Central memory CD8-positive, alpha-beta T cell (primary cell): Measurements from ENCODE around the gene VASN.
A peak's percentile ranks its signal among the peaks of the same experiment; 100 is the strongest.

Source experiments
- ATAC-seq: fragments of 150-1000 bp; cut with Tn5 transposase; replicated peaks from 2 replicates; pipeline ENCODE4 v1.10.0; 2022; ENCODE audit warnings: mild to moderate bottlenecking, moderate FRiP score, moderate number of reproducible peaks; ENCODE audit not compliant: poor library complexity, severe bottlenecking; ENCODE audit errors: extremely low read depth
- DNase-seq, 2 donors: peaks; one replicate each; pipeline ENCODE4 v3.0.0; 2021; ENCODE audit warnings: low spot score in 2 of 2
- H3K27ac Mint-ChIP-seq: one replicate; pipeline ENCODE4 v1.8.0; 2022; ENCODE audit warnings: low read depth, mild to moderate bottlenecking, moderate library complexity, mixed read lengths
- H3K27me3 Mint-ChIP-seq: one replicate; pipeline ENCODE4 v1.8.0; 2022; ENCODE audit warnings: mixed read lengths
- H3K36me3 Mint-ChIP-seq: one replicate; pipeline ENCODE4 v1.8.0; 2022; ENCODE audit warnings: mild to moderate bottlenecking, moderate library complexity, mixed read lengths; ENCODE audit not compliant: insufficient read depth
- H3K4me1 Mint-ChIP-seq: one replicate; pipeline ENCODE4 v1.8.0; 2022; ENCODE audit warnings: mixed read lengths
- H3K4me3 Mint-ChIP-seq: one replicate; pipeline ENCODE4 v1.8.0; 2022; ENCODE audit warnings: mild to moderate bottlenecking, moderate library complexity, mixed read lengths
- H3K9me3 Mint-ChIP-seq: one replicate; pipeline ENCODE4 v1.8.0; 2022; ENCODE audit warnings: mixed read lengths

Gene VASN

DNA sequence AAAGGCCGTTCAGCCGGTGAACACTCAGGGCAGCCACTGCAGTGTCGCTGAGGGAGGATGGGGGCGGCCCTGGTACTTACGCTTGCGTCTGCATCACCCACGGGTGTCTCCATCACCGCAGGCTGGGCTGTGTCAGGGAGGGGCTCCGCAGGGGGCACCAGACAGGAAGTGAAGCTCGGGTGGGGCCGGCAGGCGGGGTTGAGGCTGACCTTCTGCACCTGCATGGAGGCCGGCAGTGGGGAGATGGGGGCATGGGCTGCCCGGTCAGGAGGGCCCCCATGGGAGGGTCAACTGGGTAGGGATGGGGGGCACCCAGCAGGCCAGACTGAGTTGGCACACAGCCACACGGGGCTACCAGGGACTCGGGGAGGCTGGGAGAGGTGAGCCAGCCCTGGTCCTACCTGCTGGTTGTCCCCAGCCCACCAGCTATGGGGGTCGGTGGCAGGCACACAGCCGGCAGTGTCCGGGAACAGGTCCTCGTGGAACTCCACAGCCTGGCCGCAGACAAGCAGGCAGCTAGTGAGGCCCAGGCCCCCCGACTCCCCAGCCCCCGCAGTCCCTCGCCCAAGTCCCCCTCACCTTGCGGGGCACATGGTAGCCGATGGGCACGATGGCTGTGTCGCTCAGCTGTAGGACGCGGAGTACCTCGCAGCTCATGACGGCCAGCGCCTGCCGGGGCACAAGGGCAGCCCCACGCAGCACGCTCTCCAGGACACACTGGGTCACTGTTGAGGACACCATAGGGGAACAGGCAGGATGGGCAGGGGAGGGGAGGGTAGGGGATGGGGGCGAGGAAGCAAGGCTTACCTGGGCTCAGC is 7.2 kb upstream of the VASN start:
- Mint-ChIP-seq H3K27me3 (no peaks in the 10 kb centered on the region), H3K36me3 (peaks cover 36% of the 10 kb centered on the region), H3K4me3 (no peak overlapping the region), H3K4me1 (peaks cover 4% of the 10 kb centered on the region), H3K9me3 (no peaks in the 10 kb centered on the region), H3K27ac (no peak overlapping the region)
- ATAC-seq (no peak), DNase-seq (no peak)

DNA sequence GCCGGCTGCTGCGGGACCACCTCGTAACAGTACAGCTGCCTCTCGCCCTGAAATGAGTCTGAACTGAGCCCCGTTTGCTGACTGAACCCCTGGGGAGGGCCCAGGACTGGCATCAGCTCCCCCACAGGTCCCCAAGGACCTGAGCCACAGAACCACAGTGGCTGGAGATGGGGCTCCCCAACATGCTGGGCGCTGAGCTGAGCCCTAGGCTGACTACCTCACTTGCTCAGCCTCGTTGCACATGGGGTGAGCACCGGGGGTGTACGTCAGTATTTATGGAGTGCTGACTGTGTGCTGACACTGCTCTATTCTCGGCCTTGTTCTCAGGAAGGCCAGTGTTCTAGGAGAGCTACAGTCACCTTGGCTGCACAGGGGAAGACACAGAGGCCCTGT is 6.6 kb upstream of the VASN start:
- ATAC-seq (no peak), DNase-seq (no peak)
- Mint-ChIP-seq H3K4me1 (peaks cover 4% of the 10 kb centered on the region), H3K4me3 (no peak overlapping the region), H3K27ac (no peak overlapping the region), H3K36me3 (peaks cover 34% of the 10 kb centered on the region), H3K27me3 (no peaks in the 10 kb centered on the region), H3K9me3 (no peaks in the 10 kb centered on the region)

DNA sequence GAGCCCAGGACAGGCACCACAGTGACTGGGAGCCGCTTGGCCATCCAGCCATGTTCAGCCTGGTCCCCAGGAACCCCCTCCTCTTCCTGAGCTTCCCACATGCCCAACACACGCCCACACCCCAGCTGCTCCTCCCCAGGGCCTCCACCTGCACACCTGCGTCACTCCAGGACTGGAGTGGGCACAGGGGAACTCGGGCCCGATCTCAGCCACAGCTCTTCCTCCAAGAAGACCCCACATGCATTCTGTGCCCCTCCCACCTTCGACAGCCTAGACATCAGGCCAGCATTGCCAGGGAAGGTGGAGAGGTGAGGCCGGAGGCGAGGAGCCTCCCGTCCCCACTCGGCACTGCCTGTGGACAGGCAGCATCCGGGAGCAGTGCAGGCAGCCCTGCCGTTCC is 6.0 kb upstream of the VASN start:
- Mint-ChIP-seq H3K36me3 (peaks cover 31% of the 10 kb centered on the region), H3K4me1 (peaks cover 4% of the 10 kb centered on the region), H3K4me3 (no peak overlapping the region), H3K27ac (no peak overlapping the region), H3K9me3 (no peaks in the 10 kb centered on the region), H3K27me3 (no peaks in the 10 kb centered on the region)
- ATAC-seq (no peak), DNase-seq (no peak)

GRCh38 chr16:4366016-4366415 is 5.6 kb upstream of the VASN start:
- no peaks in the 10 kb centered on the region for H3K9me3 Mint-ChIP-seq
- no peaks in the 10 kb centered on the region for H3K27me3 Mint-ChIP-seq
- H3K27ac Mint-ChIP-seq = peak overlapping the region; percentile 85
- DNase-seq (no peak), ATAC-seq (no peak)
- H3K4me3 Mint-ChIP-seq = no peak overlapping the region
- peaks cover 31% of the 10 kb centered on the region for H3K36me3 Mint-ChIP-seq
- peaks cover 4% of the 10 kb centered on the region for H3K4me1 Mint-ChIP-seq

GRCh38 chr16:4367393-4367856 is 4.2 kb upstream of the VASN start:
- no peak for DNase-seq
- Mint-ChIP-seq H3K36me3 (peaks cover 28% of the 10 kb centered on the region), H3K9me3 (no peaks in the 10 kb centered on the region), H3K4me3 (no peak overlapping the region), H3K27me3 (no peaks in the 10 kb centered on the region), H3K27ac (no peak overlapping the region), H3K4me1 (peaks cover 4% of the 10 kb centered on the region)
- ATAC-seq = no peak

- Mint-ChIP-seq H3K4me3 (no peak overlapping the region), H3K9me3 (no peaks in the 10 kb centered on the region), H3K27me3 (no peaks in the 10 kb centered on the region), H3K27ac (no peak overlapping the region), H3K4me1 (peaks cover 10% of the 10 kb centered on the region), H3K36me3 (peaks cover 18% of the 10 kb centered on the region)
- ATAC-seq (no peak), DNase-seq (no peak)
Measured at GRCh38 chr16:4369007-4369733, 2.5 kb upstream of the VASN start.

- peaks cover 14% of the 10 kb centered on the region for H3K36me3 Mint-ChIP-seq
- ATAC-seq = no peak
- no peaks in the 10 kb centered on the region for H3K9me3 Mint-ChIP-seq
- no peak for DNase-seq
- H3K4me3 Mint-ChIP-seq = no peak overlapping the region
- H3K27ac Mint-ChIP-seq = no peak overlapping the region
- H3K27me3 Mint-ChIP-seq = no peaks in the 10 kb centered on the region
- peaks cover 10% of the 10 kb centered on the region for H3K4me1 Mint-ChIP-seq
Measured at GRCh38 chr16:4370151-4370550, 1.5 kb upstream of the VASN start.

DNA sequence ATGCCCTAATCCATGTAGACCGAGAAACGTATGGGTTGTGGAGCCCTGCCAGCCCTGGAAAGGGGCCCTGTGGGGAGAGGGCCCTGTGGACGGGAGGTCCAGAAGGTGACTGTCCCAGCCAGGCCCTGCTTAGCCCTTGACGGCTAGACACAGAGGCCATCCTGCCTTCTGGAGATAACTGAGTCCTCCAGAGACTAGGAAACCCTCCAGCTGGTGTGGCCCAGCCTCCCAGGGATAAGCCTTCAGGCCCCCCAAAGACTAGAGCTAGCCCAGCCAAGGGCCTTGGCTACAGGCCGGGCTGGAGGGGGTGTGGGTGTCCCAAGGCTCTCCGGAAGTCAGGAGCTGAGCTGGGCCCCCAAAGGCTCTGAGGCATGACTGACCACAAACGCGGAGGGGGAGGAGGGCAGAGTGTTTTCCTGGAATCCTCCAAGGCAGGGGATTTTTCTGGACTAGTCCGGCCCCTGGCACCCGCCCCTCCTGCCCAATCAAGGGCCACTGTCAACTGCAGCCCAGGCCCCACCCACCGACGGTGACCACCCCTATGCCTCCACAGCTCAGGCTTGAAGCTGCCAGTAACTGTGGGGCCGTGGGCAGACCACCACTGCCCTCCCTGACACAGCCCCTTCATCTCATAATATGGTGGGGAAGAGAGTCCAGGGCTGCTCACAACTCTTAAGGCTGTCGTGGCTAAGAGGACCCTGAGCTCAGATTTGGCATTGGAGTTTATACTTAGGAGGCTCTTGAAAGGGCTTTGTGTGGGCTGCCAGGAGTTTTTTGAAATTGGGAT is 885 bp upstream of the VASN start:
- Mint-ChIP-seq H3K4me1 (peaks cover 15% of the 10 kb centered on the region), H3K27me3 (no peaks in the 10 kb centered on the region), H3K9me3 (no peaks in the 10 kb centered on the region), H3K4me3 (peak overlapping the region; percentile 74), H3K36me3 (peaks cover 15% of the 10 kb centered on the region), H3K27ac (no peak overlapping the region)
- ATAC-seq (no peak), DNase-seq (no peak)

- Mint-ChIP-seq H3K36me3 (peaks cover 11% of the 10 kb centered on the region), H3K27me3 (no peaks in the 10 kb centered on the region), H3K27ac (peak overlapping the region; percentile 35), H3K9me3 (no peaks in the 10 kb centered on the region), H3K4me1 (peaks cover 17% of the 10 kb centered on the region), H3K4me3 (peak overlapping the region; percentile 74)
- ATAC-seq = peak; percentile 70
- no peak for DNase-seq
Measured at GRCh38 chr16:4372001-4372577, 441 bp downstream of the VASN start.

DNA sequence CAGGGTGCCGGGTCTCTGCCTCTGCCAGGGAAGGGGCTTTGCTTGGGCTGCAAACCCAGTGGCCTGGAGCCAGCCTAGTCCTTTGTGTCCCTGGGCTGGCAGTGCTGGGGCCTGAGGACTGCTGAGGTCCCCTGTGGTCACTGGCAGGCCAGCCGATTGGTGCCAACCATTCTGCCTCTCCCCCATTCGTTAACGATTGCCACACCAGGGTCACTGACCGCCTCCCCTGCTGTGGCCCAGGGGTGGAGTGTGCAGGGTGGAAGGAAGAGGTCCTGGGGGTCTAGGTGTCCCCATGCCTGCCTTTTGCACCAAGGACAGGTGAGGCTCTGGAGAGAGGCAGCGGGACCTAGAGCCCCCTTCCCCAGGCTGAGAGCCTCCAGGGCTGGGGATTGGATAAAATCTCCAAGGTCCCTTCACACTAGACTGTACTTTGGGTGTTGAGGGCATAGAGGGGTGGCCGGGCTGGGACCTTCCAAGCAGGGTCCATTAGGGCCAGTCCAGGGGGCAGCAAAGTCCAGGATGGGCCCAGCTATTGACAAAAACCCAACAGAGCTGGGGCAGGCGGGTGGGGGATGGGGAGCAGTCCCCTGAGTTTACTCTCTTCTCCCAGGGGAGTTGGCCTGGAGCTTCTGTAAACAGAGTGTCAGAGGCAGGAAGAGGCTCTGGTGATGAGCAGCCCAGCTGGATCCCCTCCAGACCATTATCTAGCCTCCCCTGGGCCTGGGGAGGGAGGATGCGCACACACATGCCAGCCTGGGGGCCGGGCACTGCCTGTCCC is 1.1 kb downstream of the VASN start:
- Mint-ChIP-seq H3K4me3 (peak overlapping the region; percentile 74), H3K36me3 (peaks cover 13% of the 10 kb centered on the region), H3K27ac (peak overlapping the region; percentile 35), H3K27me3 (no peaks in the 10 kb centered on the region), H3K9me3 (no peaks in the 10 kb centered on the region), H3K4me1 (peaks cover 14% of the 10 kb centered on the region)
- no peak for DNase-seq
- ATAC-seq = no peak

GRCh38 chr16:4373356-4373908 is 1.8 kb downstream of the VASN start:
- Mint-ChIP-seq H3K4me3 (no peak overlapping the region), H3K27ac (peak overlapping the region; percentile 61), H3K9me3 (no peaks in the 10 kb centered on the region), H3K27me3 (no peaks in the 10 kb centered on the region), H3K36me3 (peaks cover 13% of the 10 kb centered on the region), H3K4me1 (peaks cover 18% of the 10 kb centered on the region)
- ATAC-seq (no peak), DNase-seq (no peak)
